Activated CD4-positive, alpha-beta T cell treated with anti-CD3 and anti-CD28 coated beads for 36 hours (primary cell): ENCODE measurements around the gene SPATA12. TPM values are rescaled to one million over a fixed set of nuclear protein-coding genes. Genes with fewer than 3 reads are reported as not detected.

Experiments
- ATAC-seq: fragments of 200-7000 bp; cut with Tn5 transposase; one replicate; pipeline ENCODE4 v1.10.0; 2021; ENCODE audit warnings: mild to moderate bottlenecking, moderate library complexity
- CTCF ChIA-PET: fragments of 350-600 bp; sonication (Branson Sonifier 250); formaldehyde crosslinking; loops from one replicate; lab custom pipeline; 2021; ENCODE audit warnings: antibody characterized with exemption; lab: Charles Lee
- POLR2A ChIA-PET: fragments of 350-600 bp; sonication (Branson Sonifier 250); formaldehyde crosslinking; loops from one replicate; lab custom pipeline; 2021; ENCODE audit warnings: antibody characterized with exemption, inconsistent platforms; lab: Charles Lee
- DNase-seq: peaks from one replicate; pipeline ENCODE4 v3.0.0-alpha.2; 2020
- H3K27ac Mint-ChIP-seq: one replicate; pipeline ENCODE4 v1.8.0; 2021; ENCODE audit warnings: mixed read lengths
- H3K27me3 Mint-ChIP-seq: one replicate; pipeline ENCODE4 v1.8.0; 2021; ENCODE audit warnings: mixed read lengths
- H3K36me3 Mint-ChIP-seq: one replicate; pipeline ENCODE4 v1.8.0; 2021; ENCODE audit warnings: low read depth, mixed read lengths
- H3K4me1 Mint-ChIP-seq: one replicate; pipeline ENCODE4 v1.8.0; 2021; ENCODE audit warnings: mixed read lengths
- H3K4me3 Mint-ChIP-seq: one replicate; pipeline ENCODE4 v1.8.0; 2021; ENCODE audit warnings: mild to moderate bottlenecking, moderate library complexity, mixed read lengths
- H3K9me3 Mint-ChIP-seq: one replicate; pipeline ENCODE4 v1.8.0; 2021; ENCODE audit warnings: low read depth, mixed read lengths
- intact Hi-C, 2 experiments: fragments of 100-400 bp; cut with DNase I in 1 of 2; cut with micrococcal nuclease in 1 of 2; formaldehyde crosslinking; loops; one replicate each; pipeline versions ENCODE4 v1.14.2 to v1.15.1; 2022 to 2024; cut with DNase I, micrococcal nuclease
- total RNA-seq, 2 experiments: library from RNA; stranded (reverse); gene quantifications; one replicate each; pipeline ENCODE4 v1.2.3, GENCODE V29; 2021

The SPATA12 gene
- total RNA-seq, 2 experiments from 2014 or later: not detected

- POLR2A ChIA-PET: interaction anchor here (0.6 kb wide), 1 partner anchor 414 kb away, joined by 4 read pairs; no protein-coding TSS in a partner anchor
- DNase-seq (no peak), ATAC-seq (peak; percentile 42)
- CTCF ChIA-PET: interaction anchor here (0.9 to 4.1 kb wide), 5 partner anchors 9 to 455 kb away, joined by 3 to 18 read pairs (median 3); no protein-coding TSS in a partner anchor
- H3K36me3 Mint-ChIP-seq: no peaks in the 10 kb centered on the region
- no peak overlapping the region for H3K4me3 Mint-ChIP-seq
- H3K27me3 Mint-ChIP-seq: peaks cover 2% of the 10 kb centered on the region
- intact Hi-C loops: no loop called here
- H3K9me3 Mint-ChIP-seq: no peaks in the 10 kb centered on the region
- H3K4me1 Mint-ChIP-seq: peaks cover 3% of the 10 kb centered on the region
- no peak overlapping the region for H3K27ac Mint-ChIP-seq
Observed at GRCh38 chr3:57098418-57099310, 38.2 kb downstream of the SPATA12 start.

GRCh38 chr3:57100046-57100695, 39.7 kb downstream of the SPATA12 start:
- ChIA-PET POLR2A (no interaction called here), CTCF (interaction anchor here (0.6 to 4.1 kb wide), 25 partner anchors 8 to 885 kb away, joined by 3 to 18 read pairs (median 4); no protein-coding TSS in a partner anchor)
- Mint-ChIP-seq H3K36me3 (no peaks in the 10 kb centered on the region), H3K9me3 (no peaks in the 10 kb centered on the region), H3K27ac (no peak overlapping the region), H3K27me3 (peaks cover 2% of the 10 kb centered on the region), H3K4me1 (peaks cover 3% of the 10 kb centered on the region), H3K4me3 (no peak overlapping the region)
- intact Hi-C loops: loop anchor here (1.0 to 5.0 kb wide), 3 partner anchors 57 to 295 kb away; no protein-coding TSS in a partner anchor
- peak; percentile 81 for DNase-seq
- ATAC-seq: peak; percentile 94

- no peaks in the 10 kb centered on the region for H3K4me1 Mint-ChIP-seq
- ATAC-seq (no peak), DNase-seq (no peak)
- CTCF ChIA-PET: no interaction called here
- POLR2A ChIA-PET: no interaction called here
- no peaks in the 10 kb centered on the region for H3K27me3 Mint-ChIP-seq
- no peak overlapping the region for H3K4me3 Mint-ChIP-seq
- no peaks in the 10 kb centered on the region for H3K36me3 Mint-ChIP-seq
- intact Hi-C loops: no loop called here
- H3K27ac Mint-ChIP-seq: no peak overlapping the region
- no peaks in the 10 kb centered on the region for H3K9me3 Mint-ChIP-seq
Observed at GRCh38 chr3:57105585-57105984, 45.1 kb downstream of the SPATA12 start.

- intact Hi-C loops: no loop called here
- POLR2A ChIA-PET: no interaction called here
- no peaks in the 10 kb centered on the region for H3K9me3 Mint-ChIP-seq
- H3K27ac Mint-ChIP-seq: no peak overlapping the region
- H3K27me3 Mint-ChIP-seq: no peaks in the 10 kb centered on the region
- CTCF ChIA-PET: interaction anchor here (1.3 kb wide), 1 partner anchor 9 kb away, joined by 3 read pairs; no protein-coding TSS in a partner anchor
- DNase-seq (no peak), ATAC-seq (no peak)
- H3K36me3 Mint-ChIP-seq: no peaks in the 10 kb centered on the region
- no peak overlapping the region for H3K4me3 Mint-ChIP-seq
- no peaks in the 10 kb centered on the region for H3K4me1 Mint-ChIP-seq
Observed at GRCh38 chr3:57108684-57109083, 48.2 kb downstream of the SPATA12 start.

- no peak for ATAC-seq
- no peaks in the 10 kb centered on the region for H3K27me3 Mint-ChIP-seq
- no peaks in the 10 kb centered on the region for H3K4me1 Mint-ChIP-seq
- ChIA-PET CTCF (interaction anchor here (1.6 kb wide), 1 partner anchor 287 kb away, joined by 3 read pairs; no protein-coding TSS in a partner anchor), POLR2A (no interaction called here)
- H3K4me3 Mint-ChIP-seq: no peak overlapping the region
- intact Hi-C loops: no loop called here
- H3K27ac Mint-ChIP-seq: no peak overlapping the region
- H3K36me3 Mint-ChIP-seq: no peaks in the 10 kb centered on the region
- DNase-seq: no peak
- no peaks in the 10 kb centered on the region for H3K9me3 Mint-ChIP-seq
Observed at GRCh38 chr3:57109437-57110199, 49.2 kb downstream of the SPATA12 start.

GRCh38 chr3:57110214-57110613, 49.8 kb downstream of the SPATA12 start:
- ChIA-PET CTCF (interaction anchor here (1.3 to 1.6 kb wide), 2 partner anchors 10 to 287 kb away, joined by 3 to 7 read pairs; no protein-coding TSS in a partner anchor), POLR2A (no interaction called here)
- no peaks in the 10 kb centered on the region for H3K27me3 Mint-ChIP-seq
- H3K9me3 Mint-ChIP-seq: no peaks in the 10 kb centered on the region
- H3K36me3 Mint-ChIP-seq: no peaks in the 10 kb centered on the region
- no peak overlapping the region for H3K4me3 Mint-ChIP-seq
- no peak overlapping the region for H3K27ac Mint-ChIP-seq
- intact Hi-C loops: no loop called here
- no peak for DNase-seq
- H3K4me1 Mint-ChIP-seq: no peaks in the 10 kb centered on the region
- no peak for ATAC-seq

GRCh38 chr3:57110798-57111197, 50.3 kb downstream of the SPATA12 start:
- H3K4me3 Mint-ChIP-seq: no peak overlapping the region
- POLR2A ChIA-PET: interaction anchor here (0.5 kb wide), 1 partner anchor 136 kb away, joined by 4 read pairs; no protein-coding TSS in a partner anchor
- DNase-seq: no peak

GRCh38 chr3:57112206-57112605, 51.7 kb downstream of the SPATA12 start:
- H3K4me3 Mint-ChIP-seq: no peak overlapping the region
- no peaks in the 10 kb centered on the region for H3K27me3 Mint-ChIP-seq
- ATAC-seq (no peak), DNase-seq (no peak)
- H3K36me3 Mint-ChIP-seq: no peaks in the 10 kb centered on the region
- intact Hi-C loops: no loop called here
- no peak overlapping the region for H3K27ac Mint-ChIP-seq
- CTCF ChIA-PET: interaction anchor here (0.5 to 1.6 kb wide), 3 partner anchors 11 to 355 kb away, joined by 3 to 4 read pairs (median 3); no protein-coding TSS in a partner anchor
- POLR2A ChIA-PET: interaction anchor here (0.7 kb wide), 1 partner anchor 220 kb away, joined by 11 read pairs; no protein-coding TSS in a partner anchor
- no peaks in the 10 kb centered on the region for H3K9me3 Mint-ChIP-seq
- no peaks in the 10 kb centered on the region for H3K4me1 Mint-ChIP-seq

More at GRCh38 chr3:57110798-57111197, 50.3 kb downstream of the SPATA12 start:
- no peak for ATAC-seq
- Mint-ChIP-seq H3K27me3 (no peaks in the 10 kb centered on the region), H3K27ac (no peak overlapping the region), H3K4me1 (no peaks in the 10 kb centered on the region), H3K9me3 (no peaks in the 10 kb centered on the region), H3K36me3 (no peaks in the 10 kb centered on the region)
- intact Hi-C loops: no loop called here
- CTCF ChIA-PET: interaction anchor here (0.6 to 1.6 kb wide), 4 partner anchors 8 to 286 kb away, joined by 3 to 7 read pairs (median 3); no protein-coding TSS in a partner anchor

- DNase-seq (no peak), ATAC-seq (no peak)
- ChIA-PET CTCF (interaction anchor here (0.7 to 1.0 kb wide), 4 partner anchors 14 to 1399 kb away, joined by 3 to 8 read pairs (median 3); no protein-coding TSS in a partner anchor), POLR2A (interaction anchor here (0.6 kb wide), 1 partner anchor 1061 kb away, joined by 3 read pairs; no protein-coding TSS in a partner anchor)
- Mint-ChIP-seq H3K4me3 (no peak overlapping the region), H3K9me3 (no peaks in the 10 kb centered on the region), H3K27ac (no peak overlapping the region), H3K4me1 (no peaks in the 10 kb centered on the region), H3K36me3 (no peaks in the 10 kb centered on the region), H3K27me3 (no peaks in the 10 kb centered on the region)
- intact Hi-C loops: no loop called here
Observed at GRCh38 chr3:57116501-57116900, 56.0 kb downstream of the SPATA12 start.

- CTCF ChIA-PET: interaction anchor here (0.8 to 2.0 kb wide), 2 partner anchors 19 to 51 kb away, joined by 3 to 6 read pairs; no protein-coding TSS in a partner anchor
- Mint-ChIP-seq H3K4me1 (no peaks in the 10 kb centered on the region), H3K9me3 (no peaks in the 10 kb centered on the region), H3K4me3 (no peak overlapping the region), H3K36me3 (no peaks in the 10 kb centered on the region), H3K27ac (no peak overlapping the region), H3K27me3 (no peaks in the 10 kb centered on the region)
- ATAC-seq: no peak
- intact Hi-C loops: no loop called here
- POLR2A ChIA-PET: no interaction called here
- no peak for DNase-seq
Observed at GRCh38 chr3:57118254-57118653, 57.8 kb downstream of the SPATA12 start.
